Spleen (tissue), 11 donors: Measurements from ENCODE around the gene GRIK4. TPM values are rescaled to one million over a fixed set of nuclear protein-coding genes. Genes with fewer than 3 reads are reported as not detected.

ENCODE experiments used
- DNase-seq: peaks from one replicate; pipeline ENCODE4 v3.0.0-alpha.2; 2020
- H3K27ac ChIP-seq, 8 donors: fragments of 200-600 bp; sonication (generic) in 7 of 8; 1 replicate in 4 of 8; 2 replicates in 4 of 8; pipeline versions ENCODE4 v1.5.0 to v1.8.0; 2016 to 2021; ENCODE audit warnings: inconsistent platforms in 4 of 8, mild to moderate bottlenecking in 4 of 8, moderate library complexity in 1 of 8
- H3K27me3 ChIP-seq, 7 donors: fragments of 200-600 bp; sonication (generic) in 6 of 7; replicated peaks in 1 of 7; 1 replicate in 4 of 7; 2 replicates in 3 of 7; pipeline versions ENCODE4 v1.5.0 to v1.8.0; 2016 to 2021; ENCODE audit warnings: inconsistent platforms in 3 of 7, mild to moderate bottlenecking in 1 of 7
- H3K36me3 ChIP-seq, 6 donors: fragments of 200-600 bp; sonication (generic) in 5 of 6; 1 replicate in 4 of 6; 2 replicates in 2 of 6; pipeline versions ENCODE4 v1.5.0 to v1.8.0; 2016 to 2021; ENCODE audit warnings: inconsistent platforms in 2 of 6
- H3K4me1 ChIP-seq, 6 donors: fragments of 200-600 bp; sonication (generic) in 5 of 6; 1 replicate in 3 of 6; 2 replicates in 3 of 6; pipeline versions ENCODE4 v1.5.0 to v1.8.0; 2016 to 2021; ENCODE audit warnings: inconsistent platforms in 3 of 6
- H3K4me3 ChIP-seq, 8 donors: fragments of 200-600 bp; sonication (generic) in 7 of 8; 1 replicate in 4 of 8; 2 replicates in 4 of 8; pipeline versions ENCODE4 v1.5.0 to v1.8.0; 2016 to 2021; ENCODE audit warnings: inconsistent platforms in 4 of 8, mild to moderate bottlenecking in 4 of 8, moderate library complexity in 2 of 8
- H3K9me3 ChIP-seq, 8 donors: fragments of 200-600 bp; sonication (generic) in 7 of 8; 1 replicate in 4 of 8; 2 replicates in 4 of 8; pipeline versions ENCODE4 v1.5.0 to v1.8.0; 2016 to 2021; ENCODE audit warnings: inconsistent platforms in 4 of 8
- CTCF ChIP-seq, 11 experiments: fragments of 200-600 bp in 7 of 11; fragments of 450-650 bp in 4 of 11; sonication (generic) in 4 of 11; IDR thresholded peaks in 8 of 11; conservative IDR thresholded peaks in 3 of 11; 1 replicate in 7 of 11; 2 replicates in 4 of 11; pipeline versions ENCODE4 v1.4.0 to v1.8.0; 2016 to 2021; ENCODE audit warnings: antibody characterized with exemption in 11 of 11, inconsistent platforms in 4 of 11, mild to moderate bottlenecking in 1 of 11
- POLR2A ChIP-seq, 3 donors: fragments of 450-650 bp; IDR thresholded peaks; one replicate each; pipeline ENCODE4 v1.5.1; 2017; ENCODE audit warnings: antibody characterized with exemption in 3 of 3, mild to moderate bottlenecking in 1 of 3
- POLR2AphosphoS5 ChIP-seq, 3 donors: sonication (generic); formaldehyde crosslinking; IDR thresholded peaks; one replicate each; pipeline ENCODE4 v1.5.1; 2017; ENCODE audit warnings: antibody characterized with exemption in 3 of 3
- WGBS, 5 donors: extraction: QIAGEN DNeasy Blood & Tissue Kit in 3 of 5; methylation state at CpG; one replicate each; pipeline versions ENCODE4 v1.1.5 to v1.1.7; 2013 to 2018; 5-methylcytosine and 5-hydroxymethylcytosine counted together
- intact Hi-C: fragments of 100-400 bp; cut with DNase I; formaldehyde crosslinking; loops from one replicate; pipeline ENCODE4 v1.15.0; 2023; ENCODE audit warnings: low total_unique reads
- polyA plus RNA-seq, 3 donors: library from polyadenylated mRNA; stranded (reverse); fragments of 200-250 nt; gene quantifications; one replicate each; pipeline ENCODE4 v1.2.1, GENCODE V29; 2013
- total RNA-seq, 7 donors: library from RNA; depleted of rRNA in 3 of 7; stranded (reverse); fragments of >200 nt in 3 of 7; fragmentation: NEBNext Ultra II Directional in 4 of 7; extraction: Animal tissue kit (Norgen Biotek cat#: 25700) in 4 of 7; gene quantifications; one replicate each; pipeline versions ENCODE4 v1.1.0 to v1.2.1, GENCODE V29; 2016 to 2021
- donor health status: healthy with polysubstance abuse.
- donor health status: DM: no; HTN: no; CAD: no; lungs with moderate emphysema.
- donor health status: DM: no; HTN: no; CAD: no.
- donor health status: Bipolar disorder and iron deficiency.
- donor health status: healthy.
- donor health status: DM: no; HTN: no; CAD: no.
- donor health status: DM: yes; HTN: yes; CAD: no.

The GRIK4 gene
- total and polyA plus RNA-seq, 10 donors = 0.04 to 2.4 (median 0.59) TPM

- Histone ChIP-seq H3K4me1 (no peaks in the 10 kb centered on the region), H3K4me3 (no peak overlapping the region), H3K36me3 (no peaks in the 10 kb centered on the region), H3K27me3 (peaks cover 0 to 32% (median 0%) of the 10 kb centered on the region in 7 donors), H3K27ac (no peak overlapping the region), H3K9me3 (no peaks in the 10 kb centered on the region)
- whole genome bisulfite sequencing, 5 donors = 80 to 87% (median 86%) methylated on average over 7 of the region's 7 CpGs
- intact Hi-C loops = no loop called here
- no peak for TF ChIP-seq CTCF (IDR thresholded peaks at IDR 0.05 in 8 of 11, conservative IDR thresholded peaks at IDR 0.05 in 3 of 11)
- no peak for DNase-seq
Measured at GRCh38 chr11:120919045-120919444, 407.5 kb downstream of the GRIK4 start.

GRCh38 chr11:120919566-120919965 lies 408.0 kb downstream of the GRIK4 start:
- Histone ChIP-seq H3K9me3 (no peaks in the 10 kb centered on the region), H3K4me1 (no peaks in the 10 kb centered on the region), H3K4me3 (no peak overlapping the region), H3K27ac (no peak overlapping the region), H3K36me3 (no peaks in the 10 kb centered on the region), H3K27me3 (peaks cover 0 to 27% (median 0%) of the 10 kb centered on the region in 7 donors)
- TF ChIP-seq POLR2AphosphoS5 (IDR thresholded peaks at IDR 0.05) (no peak), CTCF (IDR thresholded peaks at IDR 0.05 in 8 of 11, conservative IDR thresholded peaks at IDR 0.05 in 3 of 11) (no peak), POLR2A (IDR thresholded peaks at IDR 0.05) (no peak)
- intact Hi-C loops = no loop called here
- DNase-seq = no peak
- WGBS, 5 donors = 55 to 69% (median 65%) methylated on average over 5 of the region's 5 CpGs

- no peak for TF ChIP-seq CTCF (IDR thresholded peaks at IDR 0.05 in 8 of 11, conservative IDR thresholded peaks at IDR 0.05 in 3 of 11)
- intact Hi-C loops = no loop called here
- H3K27me3 ChIP-seq = peaks cover 0 to 6% (median 0%) of the 10 kb centered on the region in 7 donors
- peaks cover 0 to 4% (median 0%) of the 10 kb centered on the region in 6 donors for H3K4me1 ChIP-seq
- H3K9me3 ChIP-seq = no peaks in the 10 kb centered on the region
- 78 to 88% (median 82%) methylated on average over 9 of the region's 9 CpGs for WGBS, 5 donors
- no peak overlapping the region for H3K4me3 ChIP-seq
- no peak for DNase-seq
- no peaks in the 10 kb centered on the region for H3K36me3 ChIP-seq
- no peak overlapping the region for H3K27ac ChIP-seq
Measured at GRCh38 chr11:120923866-120924508, 412.4 kb downstream of the GRIK4 start.

- Histone ChIP-seq H3K36me3 (no peaks in the 10 kb centered on the region), H3K27ac (no peak overlapping the region), H3K27me3 (peaks cover 0 to 6% (median 0%) of the 10 kb centered on the region in 7 donors), H3K4me1 (peaks cover 0 to 4% (median 0%) of the 10 kb centered on the region in 6 donors), H3K9me3 (no peaks in the 10 kb centered on the region), H3K4me3 (no peak overlapping the region)
- 61 to 81% (median 72%) methylated on average over 2 of the region's 2 CpGs for WGBS, 5 donors
- no peak for DNase-seq
- intact Hi-C loops = no loop called here
- no peak for TF ChIP-seq CTCF (IDR thresholded peaks at IDR 0.05 in 8 of 11, conservative IDR thresholded peaks at IDR 0.05 in 3 of 11)
- TF ChIP-seq POLR2A (IDR thresholded peaks at IDR 0.05) = no peak
- TF ChIP-seq POLR2AphosphoS5 (IDR thresholded peaks at IDR 0.05) = no peak
Measured at GRCh38 chr11:120925944-120926343, 414.4 kb downstream of the GRIK4 start.
